ENCODE measurements around the gene ATRN.
"Not testable (repeated sequence)": the region's sequence is repeated elsewhere in the genome, so short reads cannot be mapped to it uniquely, and the experiment has no call there.

The ATRN gene

GRCh38 chr20:3537733-3538132 is 66.9 kb downstream of the ATRN start:
- H3K4me1 ChIP-seq (ENCODE audit: control insufficient read depth, insufficient read depth, low read length); H3K9me3 ChIP-seq (ENCODE audit: control insufficient read depth, insufficient read depth, low read depth, low read length); POLR2A ChIA-PET; H3K27ac ChIP-seq (ENCODE audit: extremely low read depth, low read depth, low read length); H3K4me3 ChIP-seq (ENCODE audit: low read depth, low read length): not testable (repeated sequence)
- CTCF ChIA-PET, result interaction anchor here (0.8 kb wide), 1 partner anchor 9 kb away, joined by 3 read pairs; no protein-coding TSS in a partner anchor
- TF ChIP-seq ZNF146 (tag by site-specific recombination; IDR thresholded peaks at IDR 0.05), result peak; percentile 80; the same call in 1 of the 2 replicates
- peaks cover 0 to 11% of the 10 kb centered on the region in 2 experiments; a peak in 1 of 3 replicates for H3K36me3 ChIP-seq (ENCODE audit: control insufficient read depth in 2 of 2, insufficient read depth in 1 of 2, low read length in 2 of 2)

GRCh38 chr20:3539311-3540107 is 68.7 kb downstream of the ATRN start:
- ChIA-PET CTCF (no interaction called here), POLR2A (no interaction called here)
- H3K9me3 ChIP-seq (ENCODE audit: control insufficient read depth, insufficient read depth, low read depth, low read length), result no peaks in the 10 kb centered on the region
- no peak overlapping the region for H3K4me3 ChIP-seq (ENCODE audit: low read depth, low read length)
- H3K36me3 ChIP-seq (ENCODE audit: control insufficient read depth in 2 of 2, insufficient read depth in 1 of 2, low read length in 2 of 2), result peaks cover 0 to 11% of the 10 kb centered on the region in 2 experiments; a peak in 1 of 3 replicates
- TF ChIP-seq ZNF580 (tag by site-specific recombination; IDR thresholded peaks at IDR 0.05), result no peak
- 0 out of 2 replicates have a peak, but pooled peaks have one; percentile 9 for TF ChIP-seq PRDM1 (tag by site-specific recombination; IDR thresholded peaks at IDR 0.05)
- H3K4me1 ChIP-seq (ENCODE audit: control insufficient read depth, insufficient read depth, low read length), result no peaks in the 10 kb centered on the region
- no peak overlapping the region for H3K27ac ChIP-seq (ENCODE audit: extremely low read depth, low read depth, low read length)

GRCh38 chr20:3541887-3542721 is 71.3 kb downstream of the ATRN start:
- H3K36me3 ChIP-seq (ENCODE audit: control insufficient read depth in 2 of 2, insufficient read depth in 1 of 2, low read length in 2 of 2), result peaks cover 0 to 3% of the 10 kb centered on the region in 2 experiments; a peak in 2 of 3 replicates
- H3K4me1 ChIP-seq (ENCODE audit: control insufficient read depth, insufficient read depth, low read length), result no peaks in the 10 kb centered on the region
- H3K4me3 ChIP-seq (ENCODE audit: low read depth, low read length), result no peak overlapping the region
- no peak overlapping the region for H3K27ac ChIP-seq (ENCODE audit: extremely low read depth, low read depth, low read length)
- CTCF ChIA-PET, result no interaction called here
- H3K9me3 ChIP-seq (ENCODE audit: control insufficient read depth, insufficient read depth, low read depth, low read length), result no peaks in the 10 kb centered on the region
- POLR2A ChIA-PET, result interaction anchor here (0.6 to 0.7 kb wide), 2 partner anchors 114 to 541 kb away, joined by 3 to 4 read pairs; no protein-coding TSS in a partner anchor
- TF ChIP-seq ZNF692 (tag by site-specific recombination; IDR thresholded peaks at IDR 0.05) (no peak), ZNF184 (tag by site-specific recombination; IDR thresholded peaks at IDR 0.05) (no peak), ZNF16 (tag by site-specific recombination; IDR thresholded peaks at IDR 0.05; ENCODE audit: low read depth) (no peak), ZNF362 (tag by site-specific recombination; IDR thresholded peaks at IDR 0.05) (no peak), ZBTB10 (tag by site-specific recombination; IDR thresholded peaks at IDR 0.05) (no peak), ZBTB11 (tag by site-specific recombination; conservative IDR thresholded peaks at IDR 0.05; ENCODE audit: low read depth) (no peak), ZNF398 (tag by site-specific recombination; IDR thresholded peaks at IDR 0.05) (no peak), FEZF1 (tag by site-specific recombination; IDR thresholded peaks at IDR 0.05) (no peak), ZNF324 (tag by site-specific recombination; IDR thresholded peaks at IDR 0.05) (no peak), SP2 (tag by site-specific recombination; IDR thresholded peaks at IDR 0.05) (no peak), ZNF18 (tag by site-specific recombination; IDR thresholded peaks at IDR 0.05) (no peak)
